HAP-1 (cell line): ENCODE results near the gene CAMTA1.

Experiments
- DNase-seq, 2 experiments: peaks; one replicate each; pipeline ENCODE4 v3.0.0-alpha.2; 2016 to 2020; ENCODE audit warnings: low spot score in 2 of 2
- H3K27me3 ChIP-seq: fragments of 250-450 bp; sonication (Bioruptor Pico); 2 replicates; pipeline ENCODE4 v1.5.1; 2020; ENCODE audit warnings: low read depth, mild to moderate bottlenecking, moderate library complexity
- H3K36me3 ChIP-seq: fragments of 250-450 bp; sonication (Bioruptor Pico); replicated peaks from 2 replicates; pipeline ENCODE4 v1.5.1; 2020; ENCODE audit warnings: mild to moderate bottlenecking
- H3K4me1 ChIP-seq: fragments of 250-450 bp; sonication (Bioruptor Pico); 2 replicates; pipeline ENCODE4 v1.5.1; 2020; ENCODE audit warnings: mild to moderate bottlenecking
- H3K4me3 ChIP-seq: fragments of 250-450 bp; sonication (Bioruptor Pico); 2 replicates; pipeline ENCODE4 v1.5.1; 2020; ENCODE audit warnings: mild to moderate bottlenecking, moderate library complexity
- H3K9me3 ChIP-seq: fragments of 250-450 bp; sonication (Bioruptor Pico); 2 replicates; pipeline ENCODE4 v1.5.1; 2020; ENCODE audit warnings: mild to moderate bottlenecking, moderate library complexity
- in situ Hi-C: fragments of 300-500 bp; cut with MboI; formaldehyde crosslinking; loops from 3 replicates; pipeline ENCODE4 v1.14.3; 2020; ENCODE audit warnings: low sequenced_read_pairs, inconsistent platforms, mixed read lengths

Gene CAMTA1

DNA sequence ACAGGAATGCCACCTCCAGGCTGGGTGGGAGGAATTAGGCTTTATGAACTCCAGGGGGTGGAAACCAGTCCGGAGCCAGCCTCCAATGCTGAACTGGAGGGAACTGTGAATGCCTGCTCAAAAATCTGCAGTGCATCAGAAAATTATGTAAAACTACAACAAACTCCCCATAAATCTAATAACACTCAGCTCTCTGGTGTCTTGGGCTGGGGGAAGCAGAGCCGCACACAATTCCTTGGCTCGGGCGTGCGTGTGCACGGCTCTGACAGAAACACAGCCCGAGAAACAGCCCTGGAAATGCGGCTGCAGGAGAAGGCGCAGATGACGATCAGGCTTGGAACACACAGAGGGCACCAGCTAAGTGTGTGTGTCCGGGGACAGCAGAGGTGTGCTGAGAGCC is 858.3 kb downstream of the CAMTA1 start:
- Histone ChIP-seq H3K36me3 (no peaks in the 10 kb centered on the region), H3K27me3 (no peaks in the 10 kb centered on the region), H3K9me3 (no peaks in the 10 kb centered on the region), H3K4me3 (no peak overlapping the region), H3K4me1 (no peaks in the 10 kb centered on the region)
- no peak for DNase-seq
- in situ Hi-C loops: loop anchor here (25.0 kb wide), 1 partner anchor 581 kb away; no protein-coding TSS in a partner anchor

DNA sequence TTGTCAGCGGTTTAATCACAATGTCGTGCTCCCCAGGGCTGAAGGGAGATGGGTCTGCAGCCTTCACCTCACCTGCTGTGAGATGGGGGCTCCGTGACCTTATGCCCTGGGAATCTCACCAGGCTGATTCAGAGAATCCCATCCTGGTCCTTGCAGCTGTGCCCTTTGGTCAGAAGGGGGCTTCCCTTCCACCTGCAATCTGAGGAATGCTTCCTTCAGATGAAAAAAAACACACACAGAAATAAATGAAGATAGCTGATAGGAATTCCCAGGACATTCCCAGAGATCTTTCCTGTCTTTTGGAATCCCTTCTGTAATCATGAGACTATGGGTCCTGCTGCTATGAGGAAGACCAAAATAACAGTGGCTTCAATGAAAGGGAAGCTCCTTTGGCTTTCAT is 858.8 kb downstream of the CAMTA1 start:
- Histone ChIP-seq H3K4me3 (no peak overlapping the region), H3K36me3 (no peaks in the 10 kb centered on the region), H3K27me3 (no peaks in the 10 kb centered on the region), H3K4me1 (no peaks in the 10 kb centered on the region), H3K9me3 (no peaks in the 10 kb centered on the region)
- in situ Hi-C loops: loop anchor here (25.0 kb wide), 1 partner anchor 582 kb away; no protein-coding TSS in a partner anchor
- DNase-seq: no peak

- H3K4me1 ChIP-seq: no peaks in the 10 kb centered on the region
- in situ Hi-C loops: loop anchor here (25.0 kb wide), 1 partner anchor 583 kb away; no protein-coding TSS in a partner anchor
- H3K27me3 ChIP-seq: no peaks in the 10 kb centered on the region
- H3K9me3 ChIP-seq: no peaks in the 10 kb centered on the region
- no peak overlapping the region for H3K4me3 ChIP-seq
- no peak for DNase-seq
- no peaks in the 10 kb centered on the region for H3K36me3 ChIP-seq
Measured at GRCh38 chr1:7644961-7645750, 859.9 kb downstream of the CAMTA1 start.

- H3K4me3 ChIP-seq: no peak overlapping the region
- H3K9me3 ChIP-seq: no peaks in the 10 kb centered on the region
- H3K27me3 ChIP-seq: no peaks in the 10 kb centered on the region
- DNase-seq: no peak
- in situ Hi-C loops: loop anchor here (25.0 kb wide), 1 partner anchor 583 kb away; no protein-coding TSS in a partner anchor
- no peaks in the 10 kb centered on the region for H3K4me1 ChIP-seq
- no peaks in the 10 kb centered on the region for H3K36me3 ChIP-seq
Measured at GRCh38 chr1:7645751-7646048, 860.4 kb downstream of the CAMTA1 start.

- no peak for DNase-seq
- in situ Hi-C loops: loop anchor here (25.0 kb wide), 1 partner anchor 584 kb away; no protein-coding TSS in a partner anchor
- no peaks in the 10 kb centered on the region for H3K36me3 ChIP-seq
- H3K9me3 ChIP-seq: no peaks in the 10 kb centered on the region
- H3K4me3 ChIP-seq: no peak overlapping the region
- no peaks in the 10 kb centered on the region for H3K4me1 ChIP-seq
- H3K27me3 ChIP-seq: no peaks in the 10 kb centered on the region
Measured at GRCh38 chr1:7646164-7646563, 860.9 kb downstream of the CAMTA1 start.

GRCh38 chr1:7646981-7647901 is 862.0 kb downstream of the CAMTA1 start:
- Histone ChIP-seq H3K4me3 (no peak overlapping the region), H3K36me3 (no peaks in the 10 kb centered on the region), H3K9me3 (no peaks in the 10 kb centered on the region), H3K27me3 (no peaks in the 10 kb centered on the region), H3K4me1 (no peaks in the 10 kb centered on the region)
- in situ Hi-C loops: loop anchor here (25.0 kb wide), 1 partner anchor 585 kb away; no protein-coding TSS in a partner anchor
- DNase-seq: peak; percentile 53 to 82

DNA sequence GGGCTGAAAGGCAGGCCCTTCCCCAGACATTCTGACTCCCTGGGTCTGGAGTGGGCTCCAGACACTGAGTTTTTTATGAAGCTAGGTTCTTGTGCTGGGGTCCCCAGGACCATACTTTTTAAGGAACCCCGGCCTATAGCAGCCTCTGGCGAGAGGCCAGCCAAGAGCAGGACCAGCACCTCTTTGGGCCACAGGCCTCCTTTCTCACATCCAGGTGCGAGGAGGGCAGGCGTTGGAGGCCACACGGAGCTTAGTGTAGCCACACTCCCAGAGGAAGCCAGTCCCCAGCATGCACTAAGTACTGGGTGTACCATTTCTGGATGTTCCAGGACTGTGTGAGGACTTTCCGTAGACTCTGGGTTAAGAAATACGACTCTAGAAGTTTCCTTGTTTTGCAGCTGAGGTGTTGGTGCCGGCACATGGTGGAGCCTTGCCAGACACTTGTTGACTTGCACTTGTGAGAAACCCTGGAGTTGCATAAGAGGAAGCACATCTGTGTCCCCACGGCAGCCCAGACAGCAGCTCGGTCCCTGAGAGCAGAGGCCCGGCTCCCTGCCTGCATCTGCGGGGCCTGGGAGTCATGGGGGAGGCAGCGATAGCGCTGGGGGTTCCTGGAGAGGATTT is 863.6 kb downstream of the CAMTA1 start:
- DNase-seq: no peak
- no peaks in the 10 kb centered on the region for H3K36me3 ChIP-seq
- H3K27me3 ChIP-seq: no peaks in the 10 kb centered on the region
- no peaks in the 10 kb centered on the region for H3K4me1 ChIP-seq
- H3K9me3 ChIP-seq: no peaks in the 10 kb centered on the region
- in situ Hi-C loops: loop anchor here (25.0 kb wide), 1 partner anchor 587 kb away; no protein-coding TSS in a partner anchor
- no peak overlapping the region for H3K4me3 ChIP-seq

GRCh38 chr1:7650801-7651200 is 865.5 kb downstream of the CAMTA1 start:
- Histone ChIP-seq H3K27me3 (no peaks in the 10 kb centered on the region), H3K36me3 (no peaks in the 10 kb centered on the region), H3K9me3 (no peaks in the 10 kb centered on the region), H3K4me1 (no peaks in the 10 kb centered on the region), H3K4me3 (no peak overlapping the region)
- peak in 1 of 2 experiments; percentile 56 for DNase-seq
- in situ Hi-C loops: loop anchor here (25.0 kb wide), 1 partner anchor 662 kb away; the partner anchor contains the start of gene SLC45A1

- Histone ChIP-seq H3K27me3 (no peaks in the 10 kb centered on the region), H3K4me1 (no peaks in the 10 kb centered on the region), H3K4me3 (no peak overlapping the region), H3K36me3 (no peaks in the 10 kb centered on the region), H3K9me3 (no peaks in the 10 kb centered on the region)
- in situ Hi-C loops: loop anchor here (25.0 kb wide), 1 partner anchor 661 kb away; the partner anchor contains the start of gene SLC45A1
- no peak for DNase-seq
Measured at GRCh38 chr1:7651203-7651602, 865.9 kb downstream of the CAMTA1 start.

GRCh38 chr1:7652061-7652460 is 866.8 kb downstream of the CAMTA1 start:
- no peaks in the 10 kb centered on the region for H3K36me3 ChIP-seq
- in situ Hi-C loops: loop anchor here (25.0 kb wide), 1 partner anchor 660 kb away; the partner anchor contains the start of gene SLC45A1
- no peaks in the 10 kb centered on the region for H3K4me1 ChIP-seq
- H3K9me3 ChIP-seq: no peaks in the 10 kb centered on the region
- no peak overlapping the region for H3K4me3 ChIP-seq
- no peak for DNase-seq
- H3K27me3 ChIP-seq: no peaks in the 10 kb centered on the region

DNA sequence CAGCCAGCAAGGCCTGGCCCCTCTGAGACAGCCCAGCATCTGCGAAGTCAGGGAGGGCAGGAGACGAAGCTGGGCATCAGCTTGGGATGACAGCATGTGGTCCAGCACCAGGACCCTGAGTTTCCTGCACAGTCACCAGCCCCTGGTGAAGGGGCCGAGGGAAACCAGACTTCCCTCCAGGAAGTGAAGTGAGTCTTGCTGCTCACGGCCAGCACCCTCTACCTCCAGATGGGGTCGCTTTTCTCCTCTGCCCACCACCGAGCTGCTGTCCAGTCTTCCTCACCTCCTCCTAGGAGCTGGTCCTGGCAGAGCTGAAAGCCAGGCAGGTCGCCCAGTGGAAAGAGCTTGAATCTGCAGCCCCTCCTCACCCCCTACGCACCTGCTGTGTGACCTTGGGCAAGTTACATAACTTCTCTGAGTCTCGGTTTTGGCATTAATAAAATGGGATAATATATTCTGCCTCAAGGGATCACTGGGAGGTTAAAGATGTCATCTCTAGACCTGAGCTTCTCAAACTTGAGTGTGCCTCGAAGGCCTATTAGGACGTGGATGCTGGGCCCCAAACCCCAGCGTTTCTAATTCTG is 867.4 kb downstream of the CAMTA1 start:
- Histone ChIP-seq H3K36me3 (no peaks in the 10 kb centered on the region), H3K4me1 (no peaks in the 10 kb centered on the region), H3K9me3 (no peaks in the 10 kb centered on the region), H3K4me3 (no peak overlapping the region), H3K27me3 (no peaks in the 10 kb centered on the region)
- no peak for DNase-seq
- in situ Hi-C loops: loop anchor here (25.0 kb wide), 1 partner anchor 660 kb away; the partner anchor contains the start of gene SLC45A1

DNA sequence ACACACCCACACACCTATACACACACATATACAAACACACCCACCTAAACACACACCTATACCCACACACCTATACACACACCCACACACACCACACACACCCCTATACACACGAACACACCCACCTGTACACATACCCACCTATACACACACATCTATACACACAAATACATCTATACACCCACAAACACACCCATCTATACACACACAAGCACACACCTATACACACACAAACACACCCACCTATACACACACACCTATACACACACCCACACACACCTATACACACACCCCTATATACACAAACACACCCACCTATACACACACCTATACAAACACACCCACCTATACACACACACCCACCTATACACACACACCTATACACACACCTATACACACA is 869.5 kb downstream of the CAMTA1 start:
- Histone ChIP-seq H3K27me3 (no peaks in the 10 kb centered on the region), H3K4me3 (no peak overlapping the region), H3K9me3 (no peaks in the 10 kb centered on the region), H3K36me3 (no peaks in the 10 kb centered on the region), H3K4me1 (no peaks in the 10 kb centered on the region)
- no peak for DNase-seq
- in situ Hi-C loops: loop anchor here (25.0 kb wide), 1 partner anchor 658 kb away; the partner anchor contains the start of gene SLC45A1

DNA sequence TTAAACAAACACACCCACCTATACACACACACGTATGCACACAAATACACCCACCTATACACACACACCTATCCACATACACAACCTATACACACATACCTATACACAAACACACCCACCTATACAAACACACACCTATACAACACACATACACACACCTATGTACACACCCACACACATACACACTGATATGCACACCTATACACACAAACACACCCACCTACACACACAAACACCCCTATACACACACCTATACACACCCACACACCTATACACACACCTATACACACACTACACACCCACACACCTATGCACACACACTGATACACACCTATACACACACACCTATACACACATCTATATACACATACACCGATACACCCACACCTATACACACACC is 870.1 kb downstream of the CAMTA1 start:
- Histone ChIP-seq H3K36me3 (no peaks in the 10 kb centered on the region), H3K4me1 (no peaks in the 10 kb centered on the region), H3K4me3 (no peak overlapping the region), H3K9me3 (no peaks in the 10 kb centered on the region), H3K27me3 (no peaks in the 10 kb centered on the region)
- in situ Hi-C loops: loop anchor here (25.0 kb wide), 1 partner anchor 657 kb away; the partner anchor contains the start of gene SLC45A1
- no peak for DNase-seq
